Measurements from ENCODE around the gene PAWR. TPM values are rescaled to one million over a fixed set of nuclear protein-coding genes. Genes with fewer than 3 reads are reported as not detected.

The PAWR gene
- total RNA-seq, 2 donors from 2014 or later: 78.9 to 104 TPM

DNA sequence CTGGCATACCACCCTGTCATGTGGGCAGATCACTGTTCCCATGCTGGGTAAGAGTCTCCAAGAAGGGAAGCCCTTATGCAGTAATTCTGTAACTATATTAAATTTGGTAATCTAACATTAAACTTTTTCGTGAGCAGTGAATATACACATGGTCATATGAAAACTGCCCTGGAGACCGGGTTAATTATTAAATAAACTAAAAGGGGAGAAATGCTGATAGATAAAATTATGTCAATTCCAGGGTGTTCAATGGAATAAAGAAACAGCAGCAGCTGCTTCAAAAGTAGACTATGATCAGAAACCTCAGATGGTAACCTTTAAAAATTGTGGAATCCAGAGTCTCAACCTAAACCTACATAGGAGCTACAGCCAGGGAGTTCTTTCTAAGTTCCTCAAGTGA is 100.0 kb downstream of the PAWR start:
- Histone ChIP-seq H3K36me3 (peaks cover 4% of the 10 kb centered on the region), H3K27ac (no peak overlapping the region), H3K4me3 (no peak overlapping the region), H3K4me1 (ENCODE audit: control insufficient read depth in 1 of 2, low read depth in 2 of 2) (no peaks in the 10 kb centered on the region), H3K9me3 (no peaks in the 10 kb centered on the region), H3K27me3 (replicated peaks; ENCODE audit: insufficient read depth) (no peaks in the 10 kb centered on the region)
- DNase-seq (ENCODE audit: low spot score) (no peak), ATAC-seq (ENCODE audit: insufficient number of reproducible peaks, low FRiP score, low read depth) (no peak)
- TF ChIP-seq, protein P1, sequence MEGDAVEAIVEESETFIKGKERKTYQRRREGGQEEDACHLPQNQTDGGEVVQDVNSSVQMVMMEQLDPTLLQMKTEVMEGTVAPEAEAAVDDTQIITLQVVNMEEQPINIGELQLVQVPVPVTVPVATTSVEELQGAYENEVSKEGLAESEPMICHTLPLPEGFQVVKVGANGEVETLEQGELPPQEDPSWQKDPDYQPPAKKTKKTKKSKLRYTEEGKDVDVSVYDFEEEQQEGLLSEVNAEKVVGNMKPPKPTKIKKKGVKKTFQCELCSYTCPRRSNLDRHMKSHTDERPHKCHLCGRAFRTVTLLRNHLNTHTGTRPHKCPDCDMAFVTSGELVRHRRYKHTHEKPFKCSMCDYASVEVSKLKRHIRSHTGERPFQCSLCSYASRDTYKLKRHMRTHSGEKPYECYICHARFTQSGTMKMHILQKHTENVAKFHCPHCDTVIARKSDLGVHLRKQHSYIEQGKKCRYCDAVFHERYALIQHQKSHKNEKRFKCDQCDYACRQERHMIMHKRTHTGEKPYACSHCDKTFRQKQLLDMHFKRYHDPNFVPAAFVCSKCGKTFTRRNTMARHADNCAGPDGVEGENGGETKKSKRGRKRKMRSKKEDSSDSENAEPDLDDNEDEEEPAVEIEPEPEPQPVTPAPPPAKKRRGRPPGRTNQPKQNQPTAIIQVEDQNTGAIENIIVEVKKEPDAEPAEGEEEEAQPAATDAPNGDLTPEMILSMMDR (IDR thresholded peaks at IDR 0.05): no peak

DNA sequence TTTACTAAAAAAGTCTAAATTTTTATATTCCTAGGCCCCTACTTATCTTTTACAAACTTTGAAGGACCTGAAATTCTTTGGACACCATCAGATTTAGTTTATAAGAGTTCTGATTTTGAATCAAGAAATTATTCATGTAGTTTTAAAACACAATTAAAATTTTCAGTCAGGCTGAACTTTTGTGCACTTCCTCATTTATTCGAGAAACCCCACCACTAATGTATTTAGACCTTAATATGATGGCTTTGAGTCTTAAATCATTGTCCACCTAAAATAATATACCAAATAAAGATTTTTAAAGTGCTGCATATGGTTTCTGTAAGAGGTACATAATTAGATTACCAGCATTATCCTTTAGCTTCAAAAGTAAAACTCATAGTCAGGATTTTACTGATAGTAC is 103.4 kb downstream of the PAWR start:
- Histone ChIP-seq H3K27me3 (replicated peaks; ENCODE audit: insufficient read depth) (no peaks in the 10 kb centered on the region), H3K9me3 (no peaks in the 10 kb centered on the region), H3K36me3 (peaks cover 4% of the 10 kb centered on the region), H3K4me1 (ENCODE audit: control insufficient read depth in 1 of 2, low read depth in 2 of 2) (no peaks in the 10 kb centered on the region), H3K27ac (no peak overlapping the region), H3K4me3 (no peak overlapping the region)
- DNase-seq (ENCODE audit: low spot score): no peak
- TF ChIP-seq, protein P1 (IDR thresholded peaks at IDR 0.05): no peak
- no peak for ATAC-seq (ENCODE audit: insufficient number of reproducible peaks, low FRiP score, low read depth)

DNA sequence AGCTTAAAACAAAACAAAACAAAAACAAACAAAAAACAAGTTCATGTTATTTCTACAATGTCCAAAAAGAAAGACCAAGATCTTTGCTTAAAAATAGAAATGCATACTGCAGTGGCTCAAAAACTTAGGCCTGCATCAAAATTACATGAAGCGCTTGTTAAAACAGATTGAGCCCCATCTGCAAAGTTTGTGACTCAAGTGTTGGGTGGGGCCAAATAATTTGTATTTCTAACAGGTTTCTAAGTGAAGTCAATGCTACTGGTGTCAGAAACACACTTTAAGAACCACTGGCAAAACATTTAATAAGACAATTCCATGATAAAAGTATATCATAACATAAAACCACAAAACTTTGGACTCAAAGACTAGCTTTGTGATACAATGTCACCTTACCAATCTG is 105.6 kb downstream of the PAWR start:
- no peaks in the 10 kb centered on the region for H3K27me3 ChIP-seq (replicated peaks; ENCODE audit: insufficient read depth)
- no peaks in the 10 kb centered on the region for H3K9me3 ChIP-seq
- DNase-seq (ENCODE audit: low spot score) (no peak), ATAC-seq (ENCODE audit: insufficient number of reproducible peaks, low FRiP score, low read depth) (no peak)
- TF ChIP-seq, protein P1 (IDR thresholded peaks at IDR 0.05): no peak
- no peaks in the 10 kb centered on the region for H3K4me1 ChIP-seq (ENCODE audit: control insufficient read depth in 1 of 2, low read depth in 2 of 2)
- no peaks in the 10 kb centered on the region for H3K36me3 ChIP-seq
- no peak overlapping the region for H3K27ac ChIP-seq
- H3K4me3 ChIP-seq: no peak overlapping the region

DNA sequence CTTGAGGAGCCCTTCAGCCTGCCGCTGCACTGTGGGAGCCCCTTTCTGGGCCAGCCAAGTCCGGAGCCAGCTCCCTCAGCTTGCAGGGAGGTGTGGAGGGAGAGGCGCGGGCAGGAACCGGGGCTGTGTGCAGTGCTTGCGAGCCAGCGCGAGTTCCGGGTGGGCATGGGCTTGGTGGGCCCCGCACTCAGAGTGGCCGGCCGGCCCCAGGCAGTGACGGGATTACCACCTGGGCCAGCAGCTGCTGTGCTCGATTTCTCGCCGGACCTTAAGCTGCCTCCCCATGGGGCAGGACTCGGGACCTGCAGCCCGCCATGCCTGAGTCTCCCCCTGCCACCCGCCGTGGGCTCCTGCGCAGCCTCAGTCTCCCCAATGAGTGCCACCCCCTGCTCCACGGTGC is 116.9 kb downstream of the PAWR start:
- DNase-seq (ENCODE audit: low spot score) (no peak), ATAC-seq (ENCODE audit: insufficient number of reproducible peaks, low FRiP score, low read depth) (no peak)
- TF ChIP-seq, protein P1 (IDR thresholded peaks at IDR 0.05): no peak
- no peaks in the 10 kb centered on the region for H3K4me1 ChIP-seq (ENCODE audit: control insufficient read depth in 1 of 2, low read depth in 2 of 2)
- H3K4me3 ChIP-seq: no peak overlapping the region
- peaks cover 21% of the 10 kb centered on the region for H3K36me3 ChIP-seq
- no peak overlapping the region for H3K27ac ChIP-seq
- no peaks in the 10 kb centered on the region for H3K27me3 ChIP-seq (replicated peaks; ENCODE audit: insufficient read depth)
- H3K9me3 ChIP-seq: peaks cover 14% of the 10 kb centered on the region

DNA sequence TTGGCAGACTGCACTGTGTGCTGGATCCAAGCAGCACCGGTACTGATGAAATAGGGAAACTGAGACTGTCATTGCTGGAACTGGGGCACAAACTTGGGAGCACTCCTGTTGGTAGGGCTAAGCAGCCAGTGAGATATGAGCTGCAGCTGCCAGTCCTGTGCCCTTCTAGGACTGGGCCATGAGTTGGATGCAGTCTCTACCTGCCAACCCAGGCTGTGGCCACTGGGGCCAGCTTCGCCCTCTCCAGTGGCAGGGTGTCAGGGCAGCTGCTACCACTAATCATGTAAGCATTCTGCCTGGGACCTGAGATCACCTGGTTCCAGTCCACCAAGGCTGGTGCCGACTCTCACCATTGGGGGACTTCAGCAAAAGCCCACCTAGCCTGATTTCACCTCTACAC is 121.1 kb downstream of the PAWR start:
- Histone ChIP-seq H3K27me3 (replicated peaks; ENCODE audit: insufficient read depth) (no peaks in the 10 kb centered on the region), H3K27ac (no peak overlapping the region), H3K36me3 (peaks cover 21% of the 10 kb centered on the region), H3K4me1 (ENCODE audit: control insufficient read depth in 1 of 2, low read depth in 2 of 2) (peaks cover 0 to 9% of the 10 kb centered on the region in 2 donors), H3K9me3 (peaks cover 14% of the 10 kb centered on the region), H3K4me3 (no peak overlapping the region)
- TF ChIP-seq, protein P1 (IDR thresholded peaks at IDR 0.05): no peak
- ATAC-seq (ENCODE audit: insufficient number of reproducible peaks, low FRiP score, low read depth) (no peak), DNase-seq (ENCODE audit: low spot score) (no peak)
